Upper lobe of right lung (tissue), 1 donor: ENCODE results near the gene C11orf21. TPM values are rescaled to one million over a fixed set of nuclear protein-coding genes. Genes with fewer than 3 reads are reported as not detected.

Experiments used
- ATAC-seq: fragments of 200-7000 bp; cut with Tn5 transposase; one replicate; pipeline ENCODE4 v1.9.1; 2020; ENCODE audit warnings: mild to moderate bottlenecking, moderate library complexity
- DNase-seq: peaks from one replicate; pipeline ENCODE4 v3.0.0-alpha.2; 2020
- H3K27ac ChIP-seq: fragments of 200-600 bp; one replicate; pipeline ENCODE4 v1.8.0; 2022
- H3K27me3 ChIP-seq: fragments of 200-600 bp; one replicate; pipeline ENCODE4 v1.8.0; 2022; ENCODE audit warnings: mild to moderate bottlenecking
- H3K36me3 ChIP-seq: fragments of 200-600 bp; one replicate; pipeline ENCODE4 v1.8.0; 2022
- H3K4me1 ChIP-seq: fragments of 200-600 bp; one replicate; pipeline ENCODE4 v1.8.0; 2022
- H3K4me3 ChIP-seq: fragments of 200-600 bp; one replicate; pipeline ENCODE4 v1.8.0; 2022; ENCODE audit warnings: mild to moderate bottlenecking
- H3K9me3 ChIP-seq: fragments of 200-600 bp; one replicate; pipeline ENCODE4 v1.8.0; 2022
- intact Hi-C: fragments of 100-400 bp; cut with DNase I; formaldehyde crosslinking; loops from one replicate; pipeline ENCODE4 v1.11.0; 2022
- total RNA-seq: library from RNA; stranded (reverse); fragmentation: NEBNext Ultra II Directional; extraction: Animal tissue kit (Norgen Biotek cat#: 25700); gene quantifications from one replicate; pipeline ENCODE4 v1.2.1, GENCODE V29; 2021
- TF ChIP-seq, protein P1 (sequence below): fragments of 200-600 bp; IDR thresholded peaks from one replicate; pipeline ENCODE4 v1.8.0; 2022; ENCODE audit warnings: antibody characterized with exemption
- donor health status: DM: no; HTN: yes; CAD: no; lungs with severe emphysema.

Gene C11orf21
- total RNA-seq, 1 donor from 2014 or later, result 6.5 TPM

- H3K36me3 ChIP-seq, result no peaks in the 10 kb centered on the region
- no peak overlapping the region for H3K4me3 ChIP-seq
- ATAC-seq (no peak), DNase-seq (peak; percentile 16)
- H3K27me3 ChIP-seq, result no peaks in the 10 kb centered on the region
- no peaks in the 10 kb centered on the region for H3K9me3 ChIP-seq
- TF ChIP-seq, protein P1, sequence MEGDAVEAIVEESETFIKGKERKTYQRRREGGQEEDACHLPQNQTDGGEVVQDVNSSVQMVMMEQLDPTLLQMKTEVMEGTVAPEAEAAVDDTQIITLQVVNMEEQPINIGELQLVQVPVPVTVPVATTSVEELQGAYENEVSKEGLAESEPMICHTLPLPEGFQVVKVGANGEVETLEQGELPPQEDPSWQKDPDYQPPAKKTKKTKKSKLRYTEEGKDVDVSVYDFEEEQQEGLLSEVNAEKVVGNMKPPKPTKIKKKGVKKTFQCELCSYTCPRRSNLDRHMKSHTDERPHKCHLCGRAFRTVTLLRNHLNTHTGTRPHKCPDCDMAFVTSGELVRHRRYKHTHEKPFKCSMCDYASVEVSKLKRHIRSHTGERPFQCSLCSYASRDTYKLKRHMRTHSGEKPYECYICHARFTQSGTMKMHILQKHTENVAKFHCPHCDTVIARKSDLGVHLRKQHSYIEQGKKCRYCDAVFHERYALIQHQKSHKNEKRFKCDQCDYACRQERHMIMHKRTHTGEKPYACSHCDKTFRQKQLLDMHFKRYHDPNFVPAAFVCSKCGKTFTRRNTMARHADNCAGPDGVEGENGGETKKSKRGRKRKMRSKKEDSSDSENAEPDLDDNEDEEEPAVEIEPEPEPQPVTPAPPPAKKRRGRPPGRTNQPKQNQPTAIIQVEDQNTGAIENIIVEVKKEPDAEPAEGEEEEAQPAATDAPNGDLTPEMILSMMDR, result no peak
- no peak overlapping the region for H3K27ac ChIP-seq
- peaks cover 15% of the 10 kb centered on the region for H3K4me1 ChIP-seq
- intact Hi-C loops, result no loop called here
Observed at GRCh38 chr11:2318707-2319106, 17.0 kb upstream of the C11orf21 start.

DNA sequence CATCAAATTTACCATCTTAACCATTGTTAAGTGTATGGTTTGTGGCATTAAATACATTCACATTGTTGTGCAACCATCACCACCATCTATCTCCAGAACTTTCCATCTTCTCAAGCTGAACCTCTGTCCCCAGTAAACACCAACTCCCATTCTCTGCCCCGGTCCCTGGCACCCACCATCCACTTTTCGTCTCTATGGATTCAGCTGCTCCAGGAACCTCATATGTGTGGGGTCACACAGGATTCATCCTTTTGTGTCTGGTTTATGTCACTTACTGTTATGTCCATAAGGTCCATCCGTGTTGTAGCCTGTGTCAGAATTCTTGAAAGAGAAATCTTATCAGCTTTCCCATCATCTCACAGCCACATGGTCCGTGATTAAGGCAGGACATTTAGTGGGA is 16.4 kb upstream of the C11orf21 start:
- no peaks in the 10 kb centered on the region for H3K27me3 ChIP-seq
- H3K36me3 ChIP-seq, result no peaks in the 10 kb centered on the region
- DNase-seq, result peak; percentile 20
- H3K4me1 ChIP-seq, result peaks cover 15% of the 10 kb centered on the region
- H3K9me3 ChIP-seq, result no peaks in the 10 kb centered on the region
- TF ChIP-seq, protein P1, result no peak
- H3K4me3 ChIP-seq, result no peak overlapping the region
- no peak overlapping the region for H3K27ac ChIP-seq
- ATAC-seq, result no peak
- intact Hi-C loops, result no loop called here

DNA sequence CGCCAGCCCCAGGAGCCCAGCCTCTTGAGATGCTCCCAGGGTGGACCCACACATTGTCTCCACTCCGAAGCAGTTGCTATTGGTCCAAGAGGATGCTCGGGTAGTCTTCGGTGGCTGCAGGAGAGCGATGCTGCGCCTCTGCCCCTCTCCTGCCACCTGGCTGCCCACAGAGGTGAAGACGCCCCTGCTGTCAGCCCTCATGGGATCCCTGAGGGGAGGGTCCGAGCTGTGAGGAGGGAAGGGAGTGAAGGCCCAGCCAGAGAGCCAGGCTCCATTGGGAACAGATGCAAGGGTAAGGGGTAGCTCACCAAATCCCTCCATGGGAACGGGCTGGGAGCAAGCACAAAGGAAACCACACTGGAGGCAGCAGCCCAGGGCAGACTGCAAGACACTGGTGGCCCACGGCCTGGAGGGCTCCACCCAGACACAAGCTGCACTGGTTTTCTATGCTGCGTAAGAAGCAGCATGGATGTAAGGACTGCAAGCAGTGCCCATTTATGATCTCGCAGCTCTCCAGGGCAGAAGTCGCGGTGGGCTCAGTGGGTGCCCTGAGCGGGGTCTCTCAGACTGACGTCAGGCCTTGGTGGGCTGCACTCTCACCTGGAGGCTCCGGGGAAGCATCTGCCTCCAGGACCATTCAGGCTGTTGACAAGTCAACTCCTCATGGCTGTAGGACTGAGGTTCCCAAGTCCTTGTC is 15.8 kb upstream of the C11orf21 start:
- H3K27ac ChIP-seq, result no peak overlapping the region
- peaks cover 15% of the 10 kb centered on the region for H3K4me1 ChIP-seq
- H3K4me3 ChIP-seq, result no peak overlapping the region
- intact Hi-C loops, result no loop called here
- no peak for ATAC-seq
- DNase-seq, result peak; percentile 53
- H3K9me3 ChIP-seq, result no peaks in the 10 kb centered on the region
- H3K36me3 ChIP-seq, result no peaks in the 10 kb centered on the region
- TF ChIP-seq, protein P1, result no peak
- H3K27me3 ChIP-seq, result no peaks in the 10 kb centered on the region

GRCh38 chr11:2316963-2317244 is 15.2 kb upstream of the C11orf21 start:
- TF ChIP-seq, protein P1, result no peak
- intact Hi-C loops, result no loop called here
- Histone ChIP-seq H3K27ac (no peak overlapping the region), H3K36me3 (no peaks in the 10 kb centered on the region), H3K4me3 (no peak overlapping the region), H3K27me3 (no peaks in the 10 kb centered on the region), H3K9me3 (no peaks in the 10 kb centered on the region), H3K4me1 (peaks cover 15% of the 10 kb centered on the region)
- DNase-seq, result no peak
- ATAC-seq, result no peak

DNA sequence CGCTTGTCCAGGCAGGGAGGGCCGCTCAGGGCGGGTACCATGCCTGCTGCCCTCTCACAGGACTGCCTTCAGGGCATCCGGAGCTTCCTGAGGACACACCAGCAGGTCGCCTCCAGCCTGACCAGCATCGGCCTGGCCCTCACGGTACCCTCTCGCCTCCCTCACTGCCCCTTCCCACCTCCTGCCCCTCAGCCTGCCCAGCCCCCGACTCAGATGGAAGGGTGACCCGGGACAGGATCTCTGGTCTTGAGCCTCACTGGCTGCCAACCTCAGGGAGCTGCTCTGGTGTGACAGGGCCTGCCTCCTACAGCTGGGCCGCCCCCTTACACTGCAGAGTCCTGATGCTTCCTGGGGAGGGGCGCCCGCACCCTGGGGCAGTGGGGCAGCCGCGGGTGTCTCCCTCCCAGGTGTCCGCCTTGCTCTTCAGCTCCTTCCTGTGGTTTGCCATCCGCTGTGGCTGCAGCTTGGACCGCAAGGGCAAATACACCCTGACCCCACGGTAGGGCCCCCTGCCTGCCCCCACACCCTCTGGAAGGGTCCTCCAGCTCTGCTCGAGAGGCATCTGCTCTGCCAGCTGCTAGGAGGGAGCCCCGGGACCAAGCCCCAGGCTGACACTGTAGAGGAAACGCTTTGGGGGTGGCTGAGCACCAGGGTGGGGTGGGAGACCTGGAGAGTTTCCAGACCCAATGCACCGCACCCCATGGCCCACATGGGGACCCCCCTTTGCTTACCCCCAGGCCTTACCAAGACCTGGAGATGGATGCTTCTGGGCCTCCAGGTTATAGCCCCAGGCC is 14.6 kb upstream of the C11orf21 start:
- peak; percentile 45 for DNase-seq
- Histone ChIP-seq H3K4me1 (peaks cover 15% of the 10 kb centered on the region), H3K36me3 (no peaks in the 10 kb centered on the region), H3K9me3 (no peaks in the 10 kb centered on the region), H3K4me3 (no peak overlapping the region), H3K27me3 (no peaks in the 10 kb centered on the region), H3K27ac (no peak overlapping the region)
- TF ChIP-seq, protein P1, result no peak
- intact Hi-C loops, result no loop called here
- ATAC-seq, result no peak
